ENCODE data around the gene STN1. TPM values are rescaled to one million over a fixed set of nuclear protein-coding genes. Genes with fewer than 3 reads are reported as not detected.

Gene STN1
- total and polyA plus RNA-seq, 9 of the 15 experiments (the other 6 are each of a cell fraction or from before 2014, with no cell fraction given): 9.1 to 19.6 (median 13.8) TPM

DNA sequence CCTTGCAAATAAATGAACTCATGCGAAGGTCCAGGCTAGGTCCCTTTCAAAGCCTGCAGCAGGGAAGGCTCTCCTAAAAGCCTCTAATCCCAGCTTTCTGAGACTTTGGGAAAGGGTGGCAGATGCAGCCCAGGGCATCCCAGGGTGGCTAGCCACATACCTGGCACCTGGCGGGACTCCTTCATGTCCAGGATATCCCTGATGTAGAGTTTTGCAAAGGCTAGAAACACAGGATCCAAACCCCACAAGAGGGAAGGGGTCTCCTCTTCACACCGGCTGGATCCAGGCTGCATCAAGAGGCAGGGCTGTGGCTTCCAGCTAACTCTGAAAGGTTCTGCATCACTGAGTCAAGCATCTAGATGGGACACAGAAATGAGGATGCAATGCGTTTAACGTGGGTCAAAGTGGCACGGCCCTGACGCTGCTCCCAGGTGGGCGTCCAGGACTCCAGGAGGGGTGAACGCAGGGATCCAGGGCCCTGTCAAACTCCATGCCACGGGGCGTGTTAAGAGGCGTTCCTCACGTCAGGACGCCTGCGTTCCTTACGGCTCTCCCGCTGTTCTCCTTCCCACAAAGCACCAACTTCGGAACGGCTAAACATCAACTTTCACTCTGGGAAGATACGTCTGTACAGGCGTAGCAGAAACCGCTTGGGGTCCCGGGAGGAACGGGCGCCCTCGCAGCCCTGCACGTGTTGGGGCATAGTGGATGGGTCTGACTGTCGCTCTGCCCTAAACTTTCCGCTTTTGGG lies 507 bp downstream of the STN1 start (continued):
- TF ChIP-seq, protein P1, sequence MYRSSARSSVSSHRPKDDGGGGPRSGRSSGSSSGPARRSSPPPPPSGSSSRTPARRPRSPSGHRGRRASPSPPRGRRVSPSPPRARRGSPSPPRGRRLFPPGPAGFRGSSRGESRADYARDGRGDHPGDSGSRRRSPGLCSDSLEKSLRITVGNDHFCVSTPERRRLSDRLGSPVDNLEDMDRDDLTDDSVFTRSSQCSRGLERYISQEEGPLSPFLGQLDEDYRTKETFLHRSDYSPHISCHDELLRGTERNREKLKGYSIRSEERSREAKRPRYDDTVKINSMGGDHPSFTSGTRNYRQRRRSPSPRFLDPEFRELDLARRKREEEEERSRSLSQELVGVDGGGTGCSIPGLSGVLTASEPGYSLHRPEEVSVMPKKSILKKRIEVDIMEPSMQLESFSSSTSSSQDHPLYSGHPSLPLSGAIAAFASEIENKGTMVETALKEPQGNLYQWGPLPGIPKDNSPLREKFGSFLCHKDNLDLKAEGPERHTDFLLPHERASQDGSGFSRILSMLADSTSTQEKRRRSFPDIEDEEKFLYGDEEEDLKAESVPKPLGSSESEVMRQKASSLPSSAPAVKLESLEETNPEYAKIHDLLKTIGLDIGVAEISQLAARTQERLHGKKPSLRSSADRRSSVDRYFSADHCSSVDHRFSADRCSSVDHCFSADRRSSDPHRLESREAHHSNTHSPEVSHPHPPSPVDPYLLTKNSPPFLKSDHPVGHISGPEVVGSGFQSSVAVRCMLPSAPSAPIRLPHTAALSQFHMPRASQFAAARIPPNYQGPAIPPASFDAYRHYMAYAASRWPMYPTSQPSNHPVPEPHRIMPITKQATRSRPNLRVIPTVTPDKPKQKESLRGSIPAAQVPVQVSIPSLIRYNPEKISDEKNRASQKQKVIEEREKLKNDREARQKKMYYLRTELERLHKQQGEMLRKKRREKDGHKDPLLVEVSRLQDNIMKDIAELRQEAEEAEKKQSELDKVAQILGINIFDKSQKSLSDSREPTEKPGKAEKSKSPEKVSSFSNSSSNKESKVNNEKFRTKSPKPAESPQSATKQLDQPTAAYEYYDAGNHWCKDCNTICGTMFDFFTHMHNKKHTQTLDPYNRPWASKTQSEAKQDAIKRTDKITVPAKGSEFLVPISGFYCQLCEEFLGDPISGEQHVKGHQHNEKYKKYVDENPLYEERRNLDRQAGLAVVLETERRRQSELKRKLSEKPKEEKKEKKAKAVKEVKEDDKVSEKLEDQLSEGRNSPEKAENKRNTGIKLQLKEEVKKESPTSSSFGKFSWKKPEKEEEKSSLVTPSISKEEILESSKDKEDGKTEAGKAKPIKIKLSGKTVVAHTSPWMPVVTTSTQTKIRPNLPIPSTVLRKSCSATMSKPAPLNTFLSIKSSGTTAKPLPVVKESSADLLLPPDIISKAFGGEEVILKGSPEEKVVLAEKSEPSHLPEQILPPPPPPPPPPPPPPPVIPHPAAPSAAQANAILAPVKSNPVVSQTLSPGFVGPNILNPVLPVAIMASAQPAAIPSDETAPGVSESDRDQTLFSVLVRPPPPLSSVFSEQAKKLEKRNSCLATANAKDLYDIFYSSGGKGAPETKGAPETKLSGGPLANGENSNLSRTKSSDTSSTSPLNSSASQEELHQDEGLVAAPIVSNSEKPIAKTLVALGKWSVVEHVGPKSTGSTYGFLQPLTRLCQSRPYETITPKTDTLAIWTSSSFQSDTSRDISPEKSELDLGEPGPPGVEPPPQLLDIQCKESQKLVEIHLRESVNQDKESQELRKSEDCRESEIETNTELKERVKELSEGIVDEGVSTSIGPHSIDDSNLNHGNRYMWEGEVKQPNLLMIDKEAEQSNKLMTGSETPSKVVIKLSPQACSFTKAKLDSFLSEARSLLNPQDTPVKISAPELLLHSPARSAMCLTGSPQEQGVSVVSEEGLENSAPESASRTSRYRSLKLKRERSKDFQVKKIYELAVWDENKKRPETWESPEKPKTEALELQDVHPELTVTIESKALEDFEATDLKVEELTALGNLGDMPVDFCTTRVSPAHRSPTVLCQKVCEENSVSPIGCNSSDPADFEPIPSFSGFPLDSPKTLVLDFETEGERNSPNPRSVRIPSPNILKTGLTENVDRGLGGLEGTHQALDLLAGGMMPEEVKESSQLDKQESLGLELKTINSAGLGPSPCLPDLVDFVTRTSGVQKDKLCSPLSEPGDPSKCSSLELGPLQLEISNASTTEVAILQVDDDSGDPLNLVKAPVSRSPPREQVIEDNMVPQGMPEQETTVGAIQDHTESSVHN (IDR thresholded peaks at IDR 0.05; ENCODE audit: borderline replicate concordance in 1 of 2, low read depth in 1 of 2): no peak
- TF ChIP-seq, protein P2, sequence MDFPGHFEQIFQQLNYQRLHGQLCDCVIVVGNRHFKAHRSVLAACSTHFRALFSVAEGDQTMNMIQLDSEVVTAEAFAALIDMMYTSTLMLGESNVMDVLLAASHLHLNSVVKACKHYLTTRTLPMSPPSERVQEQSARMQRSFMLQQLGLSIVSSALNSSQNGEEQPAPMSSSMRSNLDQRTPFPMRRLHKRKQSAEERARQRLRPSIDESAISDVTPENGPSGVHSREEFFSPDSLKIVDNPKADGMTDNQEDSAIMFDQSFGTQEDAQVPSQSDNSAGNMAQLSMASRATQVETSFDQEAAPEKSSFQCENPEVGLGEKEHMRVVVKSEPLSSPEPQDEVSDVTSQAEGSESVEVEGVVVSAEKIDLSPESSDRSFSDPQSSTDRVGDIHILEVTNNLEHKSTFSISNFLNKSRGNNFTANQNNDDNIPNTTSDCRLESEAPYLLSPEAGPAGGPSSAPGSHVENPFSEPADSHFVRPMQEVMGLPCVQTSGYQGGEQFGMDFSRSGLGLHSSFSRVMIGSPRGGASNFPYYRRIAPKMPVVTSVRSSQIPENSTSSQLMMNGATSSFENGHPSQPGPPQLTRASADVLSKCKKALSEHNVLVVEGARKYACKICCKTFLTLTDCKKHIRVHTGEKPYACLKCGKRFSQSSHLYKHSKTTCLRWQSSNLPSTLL (IDR thresholded peaks at IDR 0.05): no peak
- TF ChIP-seq ILF3 (IDR thresholded peaks at IDR 0.05; ENCODE audit: borderline replicate concordance): no peak
- TF ChIP-seq ESRRA (IDR thresholded peaks at IDR 0.05; ENCODE audit: borderline replicate concordance, low read depth): no peak
- TF ChIP-seq SRSF9 (IDR thresholded peaks at IDR 0.05; ENCODE audit: borderline replicate concordance, low read depth, low read length): no peak
- no peak for TF ChIP-seq BRD4 (IDR thresholded peaks at IDR 0.05)
- TF ChIP-seq ZNF133 (CRISPR knock-in tag; IDR thresholded peaks at IDR 0.05): no peak
- TF ChIP-seq ERF (CRISPR knock-in tag; IDR thresholded peaks at IDR 0.05): no peak
- peak; percentile 24 for TF ChIP-seq KDM5B (IDR thresholded peaks at IDR 0.05; ENCODE audit: insufficient replicate concordance, low read depth, low read length)
- TF ChIP-seq ATF1 (CRISPR knock-in tag; IDR thresholded peaks at IDR 0.05): no peak
- TF ChIP-seq ATF1 (tag; IDR thresholded peaks at IDR 0.05): peak; percentile 25; the same call in 1 of the 2 replicates
- TF ChIP-seq, protein P3, sequence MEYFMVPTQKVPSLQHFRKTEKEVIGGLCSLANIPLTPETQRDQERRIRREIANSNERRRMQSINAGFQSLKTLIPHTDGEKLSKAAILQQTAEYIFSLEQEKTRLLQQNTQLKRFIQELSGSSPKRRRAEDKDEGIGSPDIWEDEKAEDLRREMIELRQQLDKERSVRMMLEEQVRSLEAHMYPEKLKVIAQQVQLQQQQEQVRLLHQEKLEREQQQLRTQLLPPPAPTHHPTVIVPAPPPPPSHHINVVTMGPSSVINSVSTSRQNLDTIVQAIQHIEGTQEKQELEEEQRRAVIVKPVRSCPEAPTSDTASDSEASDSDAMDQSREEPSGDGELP (CRISPR knock-in tag; IDR thresholded peaks at IDR 0.05; ENCODE audit: borderline replicate concordance): peak; percentile 5; the same call in 1 of the 2 replicates
- no peak for TF ChIP-seq SMAD1 (IDR thresholded peaks at IDR 0.05; ENCODE audit: low read depth, low read length, partially characterized antibody)
- no peak for TF ChIP-seq CBX8 (IDR thresholded peaks at IDR 0.05; ENCODE audit: borderline replicate concordance, extremely low read depth, low read depth, low read length, poor library complexity, severe bottlenecking)

All from K562 (cell line).